Measurements from ENCODE around the gene MRPS18A. TPM values are rescaled to one million over a fixed set of nuclear protein-coding genes. Genes with fewer than 3 reads are reported as not detected.
A peak's percentile ranks its signal among the peaks of the same experiment; 100 is the strongest.

The MRPS18A gene
- total and polyA plus RNA-seq, 9 of the 15 experiments (the other 6 are each of a cell fraction or from before 2014, with no cell fraction given), result 87.5 to 243 (median 125) TPM

DNA sequence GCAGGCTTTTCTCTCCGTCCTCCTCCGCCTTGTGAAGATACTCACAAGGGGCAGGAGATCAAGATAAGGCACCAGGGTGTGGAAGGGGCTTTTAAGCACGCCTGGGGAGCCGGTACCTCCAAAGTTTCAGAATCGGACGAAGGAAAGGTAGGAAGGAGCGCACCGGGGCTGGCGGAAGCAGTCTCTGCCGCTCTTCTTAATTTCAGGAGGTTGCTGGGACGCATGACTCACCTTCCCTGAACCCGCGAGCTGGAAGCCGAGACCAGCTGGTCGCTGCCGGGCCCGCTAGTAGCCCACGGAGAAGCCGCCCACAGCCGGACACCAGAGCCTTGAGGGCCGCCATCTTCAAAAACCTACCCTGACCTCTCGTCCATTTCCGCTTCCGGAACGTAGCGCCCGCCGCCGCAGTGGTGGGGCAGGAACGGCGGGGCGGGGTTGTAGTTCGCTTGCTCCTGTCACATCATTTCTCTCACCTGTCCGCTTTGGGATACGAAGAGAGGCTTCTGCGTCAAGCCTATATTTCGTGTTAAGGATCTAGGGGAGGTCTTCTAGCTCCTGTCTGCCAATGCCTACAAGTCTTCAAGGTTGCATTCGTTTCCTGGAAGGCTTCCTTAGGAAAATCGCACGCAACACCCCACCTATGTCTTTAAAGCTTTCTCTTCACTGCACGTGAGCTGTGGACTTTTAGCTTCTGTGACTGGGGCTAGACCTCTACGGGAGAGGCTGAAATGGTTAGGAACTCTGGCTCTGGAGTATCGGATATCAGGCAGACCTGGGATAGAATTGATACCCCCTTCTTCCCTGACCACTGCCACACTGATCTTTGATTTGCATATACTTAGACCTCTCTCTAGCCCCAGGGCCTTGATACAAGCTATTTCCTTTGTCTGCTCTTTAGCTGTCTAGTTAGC, at the start of gene MRPS18A (continued):
- no peak for TF ChIP-seq SRF (CRISPR knock-in tag; IDR thresholded peaks at IDR 0.05)
- no peak; the same call in 1 of the 2 replicates for TF ChIP-seq ZNF584 (CRISPR knock-in tag; IDR thresholded peaks at IDR 0.05; ENCODE audit: low read depth)
- TF ChIP-seq CCAR2 (IDR thresholded peaks at IDR 0.05; ENCODE audit: low read depth, low read length), result no peak
- TF ChIP-seq RB1 (IDR thresholded peaks at IDR 0.05; ENCODE audit: low read depth), result peak; percentile 61
- no peak; the same call in 1 of the 2 replicates for TF ChIP-seq CBX5 (IDR thresholded peaks at IDR 0.05; ENCODE audit: borderline replicate concordance, low read depth)
- no peak for TF ChIP-seq TBL1XR1 (IDR thresholded peaks at IDR 0.05; ENCODE audit: low read length in 2 of 2)
- no peak for TF ChIP-seq STAT5B (CRISPR knock-in tag; IDR thresholded peaks at IDR 0.05)
- no peak for TF ChIP-seq ADNP (tag; IDR thresholded peaks at IDR 0.05)
- TF ChIP-seq FOXA1 (IDR thresholded peaks at IDR 0.05; ENCODE audit: borderline replicate concordance), result no peak
- TF ChIP-seq KLF6 (CRISPR knock-in tag; IDR thresholded peaks at IDR 0.05; ENCODE audit: borderline replicate concordance), result 0 out of 2 replicates have a peak, but pooled peaks have one; percentile 39
- TF ChIP-seq ELF2 (CRISPR knock-in tag; IDR thresholded peaks at IDR 0.05), result peak; percentile 62
- no peak for TF ChIP-seq CBFB (CRISPR knock-in tag; IDR thresholded peaks at IDR 0.05)
- no peak for TF ChIP-seq RNF219 (CRISPR knock-in tag; IDR thresholded peaks at IDR 0.05)
- TF ChIP-seq ZFP30 (CRISPR knock-in tag; IDR thresholded peaks at IDR 0.05; ENCODE audit: borderline replicate concordance), result no peak
- no peak for TF ChIP-seq SETDB1 (IDR thresholded peaks at IDR 0.05; ENCODE audit: low read length)
- TF ChIP-seq SRSF3 (IDR thresholded peaks at IDR 0.05; ENCODE audit: insufficient read depth, low read length), result no peak
- TF ChIP-seq, protein P1, sequence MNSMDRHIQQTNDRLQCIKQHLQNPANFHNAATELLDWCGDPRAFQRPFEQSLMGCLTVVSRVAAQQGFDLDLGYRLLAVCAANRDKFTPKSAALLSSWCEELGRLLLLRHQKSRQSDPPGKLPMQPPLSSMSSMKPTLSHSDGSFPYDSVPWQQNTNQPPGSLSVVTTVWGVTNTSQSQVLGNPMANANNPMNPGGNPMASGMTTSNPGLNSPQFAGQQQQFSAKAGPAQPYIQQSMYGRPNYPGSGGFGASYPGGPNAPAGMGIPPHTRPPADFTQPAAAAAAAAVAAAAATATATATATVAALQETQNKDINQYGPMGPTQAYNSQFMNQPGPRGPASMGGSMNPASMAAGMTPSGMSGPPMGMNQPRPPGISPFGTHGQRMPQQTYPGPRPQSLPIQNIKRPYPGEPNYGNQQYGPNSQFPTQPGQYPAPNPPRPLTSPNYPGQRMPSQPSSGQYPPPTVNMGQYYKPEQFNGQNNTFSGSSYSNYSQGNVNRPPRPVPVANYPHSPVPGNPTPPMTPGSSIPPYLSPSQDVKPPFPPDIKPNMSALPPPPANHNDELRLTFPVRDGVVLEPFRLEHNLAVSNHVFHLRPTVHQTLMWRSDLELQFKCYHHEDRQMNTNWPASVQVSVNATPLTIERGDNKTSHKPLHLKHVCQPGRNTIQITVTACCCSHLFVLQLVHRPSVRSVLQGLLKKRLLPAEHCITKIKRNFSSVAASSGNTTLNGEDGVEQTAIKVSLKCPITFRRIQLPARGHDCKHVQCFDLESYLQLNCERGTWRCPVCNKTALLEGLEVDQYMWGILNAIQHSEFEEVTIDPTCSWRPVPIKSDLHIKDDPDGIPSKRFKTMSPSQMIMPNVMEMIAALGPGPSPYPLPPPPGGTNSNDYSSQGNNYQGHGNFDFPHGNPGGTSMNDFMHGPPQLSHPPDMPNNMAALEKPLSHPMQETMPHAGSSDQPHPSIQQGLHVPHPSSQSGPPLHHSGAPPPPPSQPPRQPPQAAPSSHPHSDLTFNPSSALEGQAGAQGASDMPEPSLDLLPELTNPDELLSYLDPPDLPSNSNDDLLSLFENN (IDR thresholded peaks at IDR 0.05; ENCODE audit: low read depth in 2 of 2, low read length in 2 of 2), result 0 out of 4 replicates have a peak, but pooled peaks of 1 of the 2 experiments have one; percentile 18
- no peak for TF ChIP-seq STAG1 (CRISPR knock-in tag; IDR thresholded peaks at IDR 0.05; ENCODE audit: borderline replicate concordance)
- no peak for TF ChIP-seq ZNF695 (CRISPR knock-in tag; IDR thresholded peaks at IDR 0.05)
- no peak for TF ChIP-seq TCF15 (CRISPR knock-in tag; IDR thresholded peaks at IDR 0.05)
- TF ChIP-seq KDM4B (IDR thresholded peaks at IDR 0.05; ENCODE audit: borderline replicate concordance in 2 of 2, low read depth in 1 of 2), result peak in 1 of 2 experiments; percentile 95; a peak in 2 of 4 replicates
- TF ChIP-seq CHCHD3 (CRISPR knock-in tag; IDR thresholded peaks at IDR 0.05), result no peak
